ENCODE data around the gene DCAF15.

The DCAF15 gene

GRCh38 chr19:13956365-13956744, 4.0 kb downstream of the DCAF15 start:
- no peak overlapping the region for H3K9ac ChIP-seq (ENCODE audit: low read length)
- H3K27ac ChIP-seq (ENCODE audit: low read depth, low read length), result no peak overlapping the region
- no peak overlapping the region for H3K4me3 ChIP-seq (ENCODE audit: low read length)
- no peaks in the 10 kb centered on the region for H3K27me3 ChIP-seq (ENCODE audit: control insufficient read depth, insufficient read depth, low read length)
- H3K36me3 ChIP-seq (ENCODE audit: control insufficient read depth, insufficient read depth, low read length), result peaks cover 28% of the 10 kb centered on the region
- peaks cover 6% of the 10 kb centered on the region for H3K4me1 ChIP-seq (ENCODE audit: control insufficient read depth, insufficient read depth, low read length)

- Histone ChIP-seq H3K36me3 (ENCODE audit: control insufficient read depth, insufficient read depth, low read length) (peaks cover 28% of the 10 kb centered on the region), H3K4me1 (ENCODE audit: control insufficient read depth, insufficient read depth, low read length) (peaks cover 6% of the 10 kb centered on the region), H3K4me3 (ENCODE audit: low read length) (no peak overlapping the region), H3K27ac (ENCODE audit: low read depth, low read length) (no peak overlapping the region), H3K27me3 (ENCODE audit: control insufficient read depth, insufficient read depth, low read length) (no peaks in the 10 kb centered on the region), H3K9ac (ENCODE audit: low read length) (no peak overlapping the region)
Observed at GRCh38 chr19:13957051-13957450, 4.7 kb downstream of the DCAF15 start.

DNA sequence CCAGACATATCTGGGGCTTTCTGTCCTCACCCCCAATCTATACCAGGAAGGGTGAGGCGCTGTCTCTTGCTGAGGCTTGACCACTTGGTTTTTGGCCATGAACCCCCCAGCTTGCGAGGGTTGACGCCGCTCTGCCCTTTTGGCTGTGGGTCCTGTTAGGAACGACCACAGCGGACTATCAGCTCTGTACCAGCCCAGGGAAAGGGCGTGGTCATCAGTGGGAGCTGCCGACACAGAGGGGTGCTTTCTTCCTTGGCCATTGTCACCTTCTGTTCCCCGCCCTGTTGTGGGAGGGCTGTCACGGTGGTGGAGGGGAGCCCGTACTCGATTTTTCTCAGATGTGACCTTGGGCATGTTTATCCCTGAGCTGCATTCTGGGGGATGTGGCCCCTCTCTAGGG, 5.7 kb downstream of the DCAF15 start:
- Histone ChIP-seq H3K4me1 (ENCODE audit: control insufficient read depth, insufficient read depth, low read length) (peaks cover 4% of the 10 kb centered on the region), H3K27me3 (ENCODE audit: control insufficient read depth, insufficient read depth, low read length) (no peaks in the 10 kb centered on the region), H3K36me3 (ENCODE audit: control insufficient read depth, insufficient read depth, low read length) (peaks cover 28% of the 10 kb centered on the region), H3K9ac (ENCODE audit: low read length) (no peak overlapping the region), H3K27ac (ENCODE audit: low read depth, low read length) (no peak overlapping the region), H3K4me3 (ENCODE audit: low read length) (no peak overlapping the region)

- Histone ChIP-seq H3K4me3 (ENCODE audit: low read length) (no peak overlapping the region), H3K4me1 (ENCODE audit: control insufficient read depth, insufficient read depth, low read length) (no peaks in the 10 kb centered on the region), H3K9ac (ENCODE audit: low read length) (no peak overlapping the region), H3K27me3 (ENCODE audit: control insufficient read depth, insufficient read depth, low read length) (no peaks in the 10 kb centered on the region), H3K36me3 (ENCODE audit: control insufficient read depth, insufficient read depth, low read length) (peaks cover 28% of the 10 kb centered on the region), H3K27ac (ENCODE audit: low read depth, low read length) (no peak overlapping the region)
Observed at GRCh38 chr19:13959141-13959961, 7.0 kb downstream of the DCAF15 start.

- H3K27ac ChIP-seq (ENCODE audit: low read depth, low read length), result no peak overlapping the region
Observed at GRCh38 chr19:13959962-13960862, 7.9 kb downstream of the DCAF15 start.

GRCh38 chr19:13960863-13961784, 8.8 kb downstream of the DCAF15 start:
- no peaks in the 10 kb centered on the region for H3K27me3 ChIP-seq (ENCODE audit: control insufficient read depth, insufficient read depth, low read length)
- no peak overlapping the region for H3K27ac ChIP-seq (ENCODE audit: low read depth, low read length)
- no peak overlapping the region for H3K4me3 ChIP-seq (ENCODE audit: low read length)
- no peak overlapping the region for H3K9ac ChIP-seq (ENCODE audit: low read length)
- peaks cover 25% of the 10 kb centered on the region for H3K36me3 ChIP-seq (ENCODE audit: control insufficient read depth, insufficient read depth, low read length)
- no peaks in the 10 kb centered on the region for H3K4me1 ChIP-seq (ENCODE audit: control insufficient read depth, insufficient read depth, low read length)

More at GRCh38 chr19:13959962-13960862, 7.9 kb downstream of the DCAF15 start:
- H3K4me3 ChIP-seq (ENCODE audit: low read length), result no peak overlapping the region
- peaks cover 28% of the 10 kb centered on the region for H3K36me3 ChIP-seq (ENCODE audit: control insufficient read depth, insufficient read depth, low read length)
- no peaks in the 10 kb centered on the region for H3K27me3 ChIP-seq (ENCODE audit: control insufficient read depth, insufficient read depth, low read length)
- H3K9ac ChIP-seq (ENCODE audit: low read length), result no peak overlapping the region
- H3K4me1 ChIP-seq (ENCODE audit: control insufficient read depth, insufficient read depth, low read length), result no peaks in the 10 kb centered on the region

DNA sequence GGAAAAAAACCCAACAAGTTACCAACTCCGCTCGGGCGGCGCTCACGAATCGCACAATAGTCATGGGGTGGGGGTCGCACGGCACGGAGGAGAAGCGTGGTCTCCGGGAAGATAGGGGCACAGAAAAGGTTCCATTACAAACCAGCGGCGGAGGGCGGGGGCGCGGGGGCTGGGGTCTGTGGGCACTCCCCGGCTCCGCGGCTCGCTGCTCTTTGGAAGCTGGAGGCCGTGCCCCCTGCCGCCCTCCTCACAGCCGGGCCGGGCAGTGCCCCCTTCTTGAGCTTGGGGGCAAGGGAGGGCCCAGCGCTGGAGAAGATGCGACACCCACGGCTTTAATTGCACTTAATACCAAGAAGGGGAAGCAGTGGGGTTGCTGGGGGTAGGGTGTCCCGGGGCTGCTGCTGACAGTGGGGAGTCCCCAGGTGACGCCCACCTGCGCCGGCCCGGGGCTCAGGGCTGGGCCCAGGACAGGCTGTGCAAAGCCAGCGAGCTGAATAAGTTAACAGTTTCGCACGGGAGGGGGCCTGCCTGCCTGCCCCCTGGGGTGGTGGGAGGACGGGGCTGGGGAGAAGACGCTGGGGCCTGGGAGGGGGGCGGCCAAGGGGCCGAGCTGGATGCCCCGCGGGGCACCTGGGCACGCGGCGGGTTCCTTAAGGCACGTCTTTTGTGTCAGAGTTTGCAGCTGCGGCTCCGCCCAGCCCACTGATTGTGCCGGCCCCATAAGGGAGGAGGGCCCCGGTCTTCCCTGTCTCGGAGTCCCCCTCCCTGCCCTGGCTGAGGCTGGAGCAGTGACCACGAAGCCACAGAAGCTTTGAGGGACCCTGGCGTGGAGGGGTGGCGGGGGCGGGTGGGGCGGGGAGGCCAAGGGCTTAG, 9.8 kb downstream of the DCAF15 start:
- no peaks in the 10 kb centered on the region for H3K27me3 ChIP-seq (ENCODE audit: control insufficient read depth, insufficient read depth, low read length)
- H3K36me3 ChIP-seq (ENCODE audit: control insufficient read depth, insufficient read depth, low read length), result peaks cover 18% of the 10 kb centered on the region
- H3K27ac ChIP-seq (ENCODE audit: low read depth, low read length), result no peak overlapping the region
- no peak overlapping the region for H3K9ac ChIP-seq (ENCODE audit: low read length)
- H3K4me3 ChIP-seq (ENCODE audit: low read length), result no peak overlapping the region
- H3K4me1 ChIP-seq (ENCODE audit: control insufficient read depth, insufficient read depth, low read length), result no peaks in the 10 kb centered on the region

DNA sequence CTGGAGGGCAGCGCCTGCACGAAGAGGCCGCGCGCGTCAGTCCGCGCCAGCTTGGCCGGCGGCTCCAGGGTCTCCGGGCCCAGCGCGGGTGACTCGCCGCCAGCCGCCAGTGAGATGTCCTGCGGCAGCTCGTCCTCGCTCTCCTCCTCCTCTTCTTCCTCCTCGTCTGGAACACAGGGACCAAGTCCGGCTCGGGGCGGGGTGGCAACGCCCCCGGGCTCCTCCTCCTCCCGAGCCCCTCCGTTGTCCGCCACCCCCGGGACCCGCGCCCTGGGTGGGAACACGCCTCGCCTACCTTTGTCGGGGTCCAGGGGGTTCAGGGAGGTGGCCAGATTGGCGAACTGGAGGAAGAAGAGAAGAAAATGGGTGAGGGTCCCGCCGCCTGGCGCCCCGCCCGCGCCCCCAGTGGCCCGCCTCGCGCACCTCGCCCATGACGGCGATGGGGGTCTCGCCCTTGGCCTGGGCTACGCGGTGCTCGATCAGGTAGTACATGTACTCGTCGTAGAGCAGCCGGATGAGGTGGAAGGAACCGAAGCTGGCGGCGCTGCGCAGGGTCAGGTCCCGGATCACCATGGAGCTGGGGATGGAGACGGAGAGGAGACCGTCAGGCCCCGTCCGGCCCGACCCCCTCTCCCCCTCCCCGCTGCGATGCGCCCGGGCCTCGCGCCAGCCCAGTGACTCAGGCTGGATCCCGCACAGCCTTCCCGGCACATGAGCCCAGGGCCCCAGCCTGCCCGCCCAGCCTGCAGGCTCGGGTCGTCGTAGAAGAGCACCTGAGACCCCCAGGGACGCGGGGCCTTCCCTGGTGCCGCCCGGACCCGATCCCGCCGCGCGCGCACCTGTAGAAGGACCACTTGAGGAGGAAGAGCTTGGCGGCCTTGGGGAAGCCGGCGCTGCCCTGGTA, 10.6 kb downstream of the DCAF15 start:
- Histone ChIP-seq H3K36me3 (ENCODE audit: control insufficient read depth, insufficient read depth, low read length) (peaks cover 15% of the 10 kb centered on the region), H3K4me3 (ENCODE audit: low read length) (peak overlapping the region; percentile 36), H3K27ac (ENCODE audit: low read depth, low read length) (no peak overlapping the region), H3K27me3 (ENCODE audit: control insufficient read depth, insufficient read depth, low read length) (no peaks in the 10 kb centered on the region), H3K4me1 (ENCODE audit: control insufficient read depth, insufficient read depth, low read length) (no peaks in the 10 kb centered on the region), H3K9ac (ENCODE audit: low read length) (no peak overlapping the region)

DNA sequence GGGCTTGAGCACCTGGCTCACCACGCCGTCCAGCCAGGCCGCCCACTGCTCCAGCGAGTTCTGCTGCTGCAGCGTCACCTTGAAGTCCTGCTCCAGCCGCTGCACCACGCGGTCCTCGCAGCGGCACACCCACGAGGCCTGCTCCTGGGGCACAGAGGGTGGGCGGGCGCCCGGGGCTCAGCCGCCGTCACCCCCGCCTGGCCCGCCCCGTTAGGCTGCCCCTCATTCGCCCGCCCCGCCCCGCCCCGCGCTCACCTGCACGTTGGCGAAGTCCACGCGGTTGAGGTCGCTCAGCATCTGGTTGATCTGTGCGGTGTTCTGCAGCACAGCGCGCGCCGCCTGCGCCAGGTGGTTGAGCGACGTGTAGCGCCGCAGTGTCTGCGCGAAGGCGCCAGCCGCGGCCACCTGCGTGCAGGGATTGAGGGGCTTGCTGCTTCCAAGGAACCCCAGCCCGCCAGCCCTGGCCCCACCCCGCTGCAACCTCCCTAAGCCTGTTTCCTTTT, 11.3 kb downstream of the DCAF15 start:
- Histone ChIP-seq H3K27ac (ENCODE audit: low read depth, low read length) (no peak overlapping the region), H3K27me3 (ENCODE audit: control insufficient read depth, insufficient read depth, low read length) (no peaks in the 10 kb centered on the region), H3K36me3 (ENCODE audit: control insufficient read depth, insufficient read depth, low read length) (peaks cover 17% of the 10 kb centered on the region), H3K9ac (ENCODE audit: low read length) (no peak overlapping the region), H3K4me1 (ENCODE audit: control insufficient read depth, insufficient read depth, low read length) (no peaks in the 10 kb centered on the region), H3K4me3 (ENCODE audit: low read length) (no peak overlapping the region)

- no peak overlapping the region for H3K27ac ChIP-seq (ENCODE audit: low read depth, low read length)
- H3K4me1 ChIP-seq (ENCODE audit: control insufficient read depth, insufficient read depth, low read length), result no peaks in the 10 kb centered on the region
- H3K27me3 ChIP-seq (ENCODE audit: control insufficient read depth, insufficient read depth, low read length), result no peaks in the 10 kb centered on the region
- H3K4me3 ChIP-seq (ENCODE audit: low read length), result no peak overlapping the region
- H3K9ac ChIP-seq (ENCODE audit: low read length), result no peak overlapping the region
- H3K36me3 ChIP-seq (ENCODE audit: control insufficient read depth, insufficient read depth, low read length), result peaks cover 19% of the 10 kb centered on the region
Observed at GRCh38 chr19:13964776-13965175, 12.5 kb downstream of the DCAF15 start.
